ENCODE data around the gene AKAP10. TPM values are rescaled to one million over a fixed set of nuclear protein-coding genes. Genes with fewer than 3 reads are reported as not detected.
"Not testable (repeated sequence)": the region's sequence is repeated elsewhere in the genome, so short reads cannot be mapped to it uniquely, and the experiment has no call there.

The AKAP10 gene
- total RNA-seq, 1 experiment from 2014 or later = 16.1 TPM

- peak; percentile 47 for DNase-seq (ENCODE audit: low spot score)
Measured at GRCh38 chr17:19867079-19867328, 110.6 kb downstream of the AKAP10 start.

GRCh38 chr17:19865021-19865420, 112.6 kb downstream of the AKAP10 start:
- DNase-seq (ENCODE audit: low spot score) = no peak

GRCh38 chr17:19860647-19861177, 116.9 kb downstream of the AKAP10 start:
- not testable (repeated sequence) for DNase-seq (ENCODE audit: low spot score)

GRCh38 chr17:19857640-19858039, 120.0 kb downstream of the AKAP10 start:
- no peak for DNase-seq (ENCODE audit: low spot score)

Other genes starting within 250 kb of the AKAP10 start
- gene ALDH3A1, start 229.5 kb downstream of the AKAP10 start, total RNA-seq (2014; rRNA removed; shearing (Covaris generic)) = 41.9 and 51.1 TPM in 2 replicates
- 6.6 and 8.0 TPM in 2 replicates for gene ULK2, start 109.9 kb downstream of the AKAP10 start, total RNA-seq (2014; rRNA removed; shearing (Covaris generic))
- 38.5 and 41.9 TPM in 2 replicates for gene SPECC1, start 31.5 kb upstream of the AKAP10 start, total RNA-seq (2014; rRNA removed; shearing (Covaris generic))

Measured in H4 (cell line).